ENCODE measurements around the gene GCNT3. TPM values are rescaled to one million over a fixed set of nuclear protein-coding genes. Genes with fewer than 3 reads are reported as not detected.

The GCNT3 gene
- total and polyA plus RNA-seq, 2 of the 8 experiments (the other 6 are each of a cell fraction or from before 2014, with no cell fraction given) = not detected

Small RNAs within 50 kb of the gene (small RNA-seq; reads per million reads assigned to genes)
- gene RNA5SP396 (ENCODE audit: insufficient read depth) = not detected

Other genes starting within 250 kb of the GCNT3 start
- 138 and 142 TPM in 2 replicates for gene MYO1E, start 238.9 kb upstream of the GCNT3 start, total RNA-seq (2021; fragmentation: NEBNext Ultra II Directional; extraction: Animal tissue kit (Norgen Biotek cat#: 25700))
- 19.6 and 43.4 TPM in 2 replicates for gene MYO1E, start 238.9 kb upstream of the GCNT3 start, polyA plus RNA-seq (2011; rRNA removed)
- gene FAM81A, start 173.6 kb upstream of the GCNT3 start, total RNA-seq (2021; fragmentation: NEBNext Ultra II Directional; extraction: Animal tissue kit (Norgen Biotek cat#: 25700)) = 2.0 and 3.0 TPM in 2 replicates
- 0.30 and 0.56 TPM in 2 replicates for gene FAM81A, start 173.6 kb upstream of the GCNT3 start, polyA plus RNA-seq (2011; rRNA removed)
- 137 and 161 TPM in 2 replicates for gene GTF2A2, start 45.7 kb downstream of the GCNT3 start, total RNA-seq (2021; fragmentation: NEBNext Ultra II Directional; extraction: Animal tissue kit (Norgen Biotek cat#: 25700))
- gene GTF2A2, start 45.7 kb downstream of the GCNT3 start, polyA plus RNA-seq (2011; rRNA removed) = 26.7 and 52.2 TPM in 2 replicates
- 40.6 and 41.6 TPM in 2 replicates for gene BNIP2, start 77.5 kb downstream of the GCNT3 start, total RNA-seq (2021; fragmentation: NEBNext Ultra II Directional; extraction: Animal tissue kit (Norgen Biotek cat#: 25700))
- gene BNIP2, start 77.5 kb downstream of the GCNT3 start, polyA plus RNA-seq (2011; rRNA removed) = 11.8 and 17.5 TPM in 2 replicates